DND-41 (cell line): ENCODE data around the gene SMAP2.

Source experiments
- ATAC-seq: fragments of 200-7000 bp; cut with Tn5 transposase; 3 replicates; pipeline ENCODE4 v1.9.1; 2021; ENCODE audit warnings: low read depth; ENCODE audit not compliant: insufficient read depth
- DNase-seq: peaks from one replicate; pipeline ENCODE4 v3.0.0-alpha.2; 2020
- H2AFZ ChIP-seq: 2 replicates; pipeline ENCODE4 v1.6.0; 2012; ENCODE audit warnings: low read depth, low read length
- H3K27ac ChIP-seq: 2 replicates; pipeline ENCODE4 v1.5.1; 2012; ENCODE audit warnings: low read length, inconsistent platforms
- H3K27me3 ChIP-seq: fragments of 200-600 bp; sonication (generic); 2 replicates; pipeline ENCODE4 v1.6.0; 2012; ENCODE audit warnings: low read length, mild to moderate bottlenecking, inconsistent platforms; ENCODE audit not compliant: insufficient read depth, poor library complexity
- H3K36me3 ChIP-seq: 2 replicates; pipeline ENCODE4 v1.5.1; 2012; ENCODE audit warnings: low read length, inconsistent platforms; ENCODE audit not compliant: insufficient read depth
- H3K4me1 ChIP-seq: 2 replicates; pipeline ENCODE4 v1.5.1; 2012; ENCODE audit warnings: mild to moderate bottlenecking, low read length; ENCODE audit not compliant: insufficient read depth
- H3K4me2 ChIP-seq: 2 replicates; pipeline ENCODE4 v1.6.0; 2012; ENCODE audit warnings: mild to moderate bottlenecking, moderate library complexity, low read length, inconsistent platforms; ENCODE audit not compliant: insufficient read depth
- H3K4me3 ChIP-seq, 2 experiments: fragments of 200-600 bp in 1 of 2; shearing (Covaris generic) in 1 of 2; 2 replicates each; pipeline ENCODE4 v1.5.1; 2012 to 2016; ENCODE audit warnings: inconsistent platforms in 2 of 2, low read length in 2 of 2, mild to moderate bottlenecking in 2 of 2, low read depth in 1 of 2, moderate library complexity in 1 of 2
- H3K79me2 ChIP-seq: 2 replicates; pipeline ENCODE4 v1.6.0; 2012; ENCODE audit warnings: low read length, inconsistent platforms; ENCODE audit not compliant: insufficient read depth
- H3K9ac ChIP-seq: 2 replicates; pipeline ENCODE4 v1.6.0; 2012; ENCODE audit warnings: low read depth, mild to moderate bottlenecking, inconsistent platforms, low read length, moderate library complexity
- H3K9me3 ChIP-seq: 2 replicates; pipeline ENCODE4 v1.5.1; 2012; ENCODE audit warnings: low read length, moderate library complexity, mild to moderate bottlenecking, inconsistent platforms; ENCODE audit not compliant: insufficient read depth, severe bottlenecking
- H4K20me1 ChIP-seq: 2 replicates; pipeline ENCODE4 v1.6.0; 2012; ENCODE audit warnings: low read length; ENCODE audit not compliant: insufficient read depth
- CTCF ChIP-seq: IDR thresholded peaks from 2 replicates; pipeline ENCODE4 v1.5.1; 2012; ENCODE audit warnings: borderline replicate concordance, low read length, moderate library complexity, mild to moderate bottlenecking; ENCODE audit not compliant: poor library complexity, severe bottlenecking; ENCODE audit errors: extremely low read depth
- EZH2 ChIP-seq: IDR thresholded peaks from 3 replicates; pipeline ENCODE4 v1.6.1; 2012; ENCODE audit warnings: borderline replicate concordance, low read depth, mild to moderate bottlenecking, moderate library complexity, low read length, inconsistent platforms; ENCODE audit not compliant: severe bottlenecking

The SMAP2 gene

GRCh38 chr1:40411843-40412242 is 38.3 kb downstream of the SMAP2 start:
- H3K9me3 ChIP-seq: no peaks in the 10 kb centered on the region
- no peak overlapping the region for H2AFZ ChIP-seq
- no peak overlapping the region for H3K9ac ChIP-seq
- H3K27me3 ChIP-seq: no peaks in the 10 kb centered on the region
- no peaks in the 10 kb centered on the region for H4K20me1 ChIP-seq
- no peaks in the 10 kb centered on the region for H3K4me1 ChIP-seq
- H3K79me2 ChIP-seq: no peaks in the 10 kb centered on the region
- TF ChIP-seq CTCF (no peak), EZH2 (no peak)
- H3K27ac ChIP-seq: no peak overlapping the region
- DNase-seq (no peak), ATAC-seq (no peak)
- peaks cover 44% of the 10 kb centered on the region for H3K36me3 ChIP-seq
- H3K4me2 ChIP-seq: no peak overlapping the region
- H3K4me3 ChIP-seq: no peak overlapping the region

GRCh38 chr1:40413527-40414252 is 40.2 kb downstream of the SMAP2 start:
- DNase-seq: no peak
- no peaks in the 10 kb centered on the region for H3K27me3 ChIP-seq
- TF ChIP-seq EZH2 (no peak), CTCF (no peak)
- no peaks in the 10 kb centered on the region for H4K20me1 ChIP-seq
- H2AFZ ChIP-seq: no peak overlapping the region
- peaks cover 54% of the 10 kb centered on the region for H3K36me3 ChIP-seq
- no peak overlapping the region for H3K4me2 ChIP-seq
- ATAC-seq: no peak
- no peak overlapping the region for H3K4me3 ChIP-seq
- no peak overlapping the region for H3K27ac ChIP-seq
- no peaks in the 10 kb centered on the region for H3K4me1 ChIP-seq
- H3K9ac ChIP-seq: no peak overlapping the region
- H3K9me3 ChIP-seq: no peaks in the 10 kb centered on the region
- no peaks in the 10 kb centered on the region for H3K79me2 ChIP-seq

- Histone ChIP-seq H3K9me3 (no peaks in the 10 kb centered on the region), H4K20me1 (no peaks in the 10 kb centered on the region), H3K4me1 (no peaks in the 10 kb centered on the region), H3K4me3 (no peak overlapping the region), H3K27me3 (no peaks in the 10 kb centered on the region), H3K27ac (no peak overlapping the region), H2AFZ (no peak overlapping the region), H3K9ac (no peak overlapping the region), H3K36me3 (peaks cover 48% of the 10 kb centered on the region), H3K4me2 (no peak overlapping the region), H3K79me2 (no peaks in the 10 kb centered on the region)
- DNase-seq: no peak
- TF ChIP-seq EZH2: no peak
- no peak for TF ChIP-seq CTCF
- ATAC-seq: no peak
Measured at GRCh38 chr1:40414331-40414730, 40.8 kb downstream of the SMAP2 start.

- Histone ChIP-seq H3K27ac (no peak overlapping the region), H3K9ac (no peak overlapping the region), H3K27me3 (no peaks in the 10 kb centered on the region), H3K4me1 (no peaks in the 10 kb centered on the region), H3K9me3 (no peaks in the 10 kb centered on the region), H2AFZ (no peak overlapping the region), H3K36me3 (peaks cover 47% of the 10 kb centered on the region), H3K79me2 (no peaks in the 10 kb centered on the region), H3K4me3 (no peak overlapping the region), H3K4me2 (no peak overlapping the region), H4K20me1 (no peaks in the 10 kb centered on the region)
- DNase-seq: no peak
- no peak for ATAC-seq
- TF ChIP-seq EZH2 (no peak), CTCF (no peak)
Measured at GRCh38 chr1:40416709-40417108, 43.2 kb downstream of the SMAP2 start.
